Measurements from ENCODE around the gene KIAA0753. TPM values are rescaled to one million over a fixed set of nuclear protein-coding genes. Genes with fewer than 3 reads are reported as not detected.
"Not testable (repeated sequence)": the region's sequence is repeated elsewhere in the genome, so short reads cannot be mapped to it uniquely, and the experiment has no call there.

The KIAA0753 gene
- polyA plus RNA-seq, 1 of the 3 experiments (the other 2 are of a cell fraction): 7.2 TPM

DNA sequence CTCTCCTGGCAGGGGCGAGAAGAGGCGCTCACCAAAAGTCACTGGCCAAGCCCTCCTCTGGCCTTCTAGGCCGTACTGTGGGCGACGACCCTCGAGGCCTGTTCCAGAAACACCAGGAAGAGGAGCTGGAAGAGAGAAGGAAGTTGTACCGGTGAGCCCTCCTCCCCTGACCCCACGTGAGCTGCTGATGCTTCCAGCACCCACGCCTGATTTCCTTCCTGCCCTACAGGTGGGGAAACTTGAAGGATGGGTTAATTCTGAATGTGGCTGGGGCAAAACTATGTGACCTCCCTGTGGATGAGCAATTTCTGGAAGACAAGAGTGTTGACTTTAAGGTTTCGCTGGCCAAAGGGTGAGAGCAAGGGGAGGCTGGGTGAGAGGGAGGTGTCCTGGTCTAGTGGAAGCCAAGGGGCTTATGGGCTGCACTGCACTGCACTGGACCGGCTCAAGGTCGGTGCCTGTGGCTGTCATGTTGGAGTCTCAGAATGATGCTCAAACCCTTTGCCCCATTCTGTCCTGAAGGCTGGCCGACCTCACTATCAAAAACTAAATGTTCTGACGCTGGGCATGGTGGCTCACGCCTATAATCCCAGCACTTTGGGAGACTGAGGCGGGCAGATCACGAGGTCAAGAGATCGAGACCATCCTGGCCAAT, 17.2 kb upstream of the KIAA0753 start:
- no peak overlapping the region for H3K4me2 ChIP-seq
- peaks cover under 1 to 2% of the 10 kb centered on the region in 2 experiments; a peak in 1 of 4 replicates for H3K4me1 ChIP-seq (ENCODE audit: control insufficient read depth in 1 of 2, insufficient read depth in 2 of 2, low read depth in 1 of 2, low read length in 1 of 2)
- no peak overlapping the region for H2AFZ ChIP-seq (ENCODE audit: low read depth)
- no peaks in the 10 kb centered on the region for H4K20me1 ChIP-seq (ENCODE audit: insufficient read depth)
- no peak overlapping the region for H3K27ac ChIP-seq (ENCODE audit: low read depth in 2 of 2, low read length in 1 of 2)
- H3K79me2 ChIP-seq (ENCODE audit: insufficient read depth): no peaks in the 10 kb centered on the region
- CTCF ChIA-PET: interaction anchor here (0.6 kb wide), 1 partner anchor 167 kb away, joined by 3 read pairs; no protein-coding TSS in a partner anchor
- no peak for TF ChIP-seq RAD21 (IDR thresholded peaks at IDR 0.05; ENCODE audit: low read length)
- TF ChIP-seq FOXM1 (IDR thresholded peaks at IDR 0.05; ENCODE audit: low read depth): no peak
- TF ChIP-seq, protein P1, sequence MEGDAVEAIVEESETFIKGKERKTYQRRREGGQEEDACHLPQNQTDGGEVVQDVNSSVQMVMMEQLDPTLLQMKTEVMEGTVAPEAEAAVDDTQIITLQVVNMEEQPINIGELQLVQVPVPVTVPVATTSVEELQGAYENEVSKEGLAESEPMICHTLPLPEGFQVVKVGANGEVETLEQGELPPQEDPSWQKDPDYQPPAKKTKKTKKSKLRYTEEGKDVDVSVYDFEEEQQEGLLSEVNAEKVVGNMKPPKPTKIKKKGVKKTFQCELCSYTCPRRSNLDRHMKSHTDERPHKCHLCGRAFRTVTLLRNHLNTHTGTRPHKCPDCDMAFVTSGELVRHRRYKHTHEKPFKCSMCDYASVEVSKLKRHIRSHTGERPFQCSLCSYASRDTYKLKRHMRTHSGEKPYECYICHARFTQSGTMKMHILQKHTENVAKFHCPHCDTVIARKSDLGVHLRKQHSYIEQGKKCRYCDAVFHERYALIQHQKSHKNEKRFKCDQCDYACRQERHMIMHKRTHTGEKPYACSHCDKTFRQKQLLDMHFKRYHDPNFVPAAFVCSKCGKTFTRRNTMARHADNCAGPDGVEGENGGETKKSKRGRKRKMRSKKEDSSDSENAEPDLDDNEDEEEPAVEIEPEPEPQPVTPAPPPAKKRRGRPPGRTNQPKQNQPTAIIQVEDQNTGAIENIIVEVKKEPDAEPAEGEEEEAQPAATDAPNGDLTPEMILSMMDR (IDR thresholded peaks at IDR 0.05): no peak
- no peaks in the 10 kb centered on the region for H3K9me2 ChIP-seq
- POLR2A ChIA-PET: no interaction called here
- no peak overlapping the region for H3K9ac ChIP-seq
- DNase-seq: no peak
- WGBS (ENCODE audit: low lambda C conversion rate): 72% methylated on average over 14 of the region's 18 CpGs
- no peak overlapping the region for H3K4me3 ChIP-seq (ENCODE audit: low read depth in 2 of 2, low read length in 1 of 2)
- H3K36me3 ChIP-seq (replicated peaks in 1 of 2; ENCODE audit: control insufficient read depth in 1 of 2, insufficient read depth in 2 of 2, low read length in 1 of 2): no peaks in the 10 kb centered on the region
- H3K9me3 ChIP-seq: no peaks in the 10 kb centered on the region
- no peaks in the 10 kb centered on the region for H3F3A ChIP-seq (replicated peaks; ENCODE audit: insufficient read depth)
- peaks cover 7% of the 10 kb centered on the region; the same call in 1 of the 2 replicates for H3K27me3 ChIP-seq (ENCODE audit: insufficient read depth)

DNA sequence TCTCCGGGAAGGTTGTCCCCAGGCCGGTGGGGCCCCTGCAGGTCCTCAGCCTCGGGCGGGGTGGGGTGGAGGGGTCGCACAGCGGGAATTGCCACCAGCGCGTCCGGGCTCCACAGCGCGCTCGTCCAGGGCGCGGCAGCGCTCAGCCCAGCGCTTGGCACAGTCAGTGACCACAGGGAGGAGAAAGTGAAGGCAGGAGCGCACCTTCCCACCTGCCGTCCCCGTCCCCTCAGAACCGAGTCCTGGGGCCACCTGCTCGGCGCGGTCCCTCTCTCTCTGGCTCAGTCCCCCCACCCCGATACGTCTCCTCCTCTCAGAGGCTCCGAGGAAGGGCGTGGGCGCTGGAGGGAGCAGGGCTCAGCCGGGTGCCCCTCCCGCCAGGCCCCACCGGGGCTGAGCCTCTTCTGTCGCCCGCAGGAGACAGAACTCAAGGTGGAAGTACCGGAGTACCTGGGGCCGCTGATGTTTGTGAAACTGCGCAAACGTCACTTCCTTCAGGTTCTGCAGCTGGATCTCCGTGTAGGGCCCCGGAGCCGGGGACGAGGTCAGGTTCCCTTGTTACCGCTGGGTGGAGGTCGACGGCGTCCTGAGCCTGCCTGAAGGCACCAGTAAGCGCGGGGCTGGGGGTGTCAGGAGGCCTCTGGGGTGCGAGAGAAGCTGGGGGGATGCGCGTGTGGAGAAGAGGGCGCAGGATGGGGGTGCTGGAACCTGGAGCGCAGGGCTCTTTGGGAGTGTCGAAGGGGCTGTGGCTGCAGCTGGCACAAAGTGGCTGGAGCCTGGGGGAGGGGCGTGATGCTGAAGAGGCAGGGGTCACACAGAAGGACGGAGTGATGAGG, 16.5 kb upstream of the KIAA0753 start:
- H3K4me1 ChIP-seq (ENCODE audit: control insufficient read depth in 1 of 2, insufficient read depth in 2 of 2, low read depth in 1 of 2, low read length in 1 of 2); H3K27ac ChIP-seq (ENCODE audit: low read depth in 2 of 2, low read length in 1 of 2); H3K9me2 ChIP-seq; H3K9ac ChIP-seq; H3K9me3 ChIP-seq; H3K79me2 ChIP-seq (ENCODE audit: insufficient read depth); H3K4me2 ChIP-seq; H2AFZ ChIP-seq (ENCODE audit: low read depth); H3F3A ChIP-seq (replicated peaks; ENCODE audit: insufficient read depth); H3K27me3 ChIP-seq (ENCODE audit: insufficient read depth); DNase-seq; H4K20me1 ChIP-seq (ENCODE audit: insufficient read depth); H3K4me3 ChIP-seq (ENCODE audit: low read depth in 2 of 2, low read length in 1 of 2); POLR2A ChIA-PET; H3K36me3 ChIP-seq (replicated peaks in 1 of 2; ENCODE audit: control insufficient read depth in 1 of 2, insufficient read depth in 2 of 2, low read length in 1 of 2): not testable (repeated sequence)
- WGBS (ENCODE audit: low lambda C conversion rate): 32% methylated on average over 19 of the region's 55 CpGs
- CTCF ChIA-PET: interaction anchor here (0.6 kb wide), 1 partner anchor 166 kb away, joined by 3 read pairs; no protein-coding TSS in a partner anchor

GRCh38 chr17:6655732-6656361, 15.3 kb upstream of the KIAA0753 start:
- H3K4me1 ChIP-seq (ENCODE audit: control insufficient read depth in 1 of 2, insufficient read depth in 2 of 2, low read depth in 1 of 2, low read length in 1 of 2): peaks cover 4 to 11% of the 10 kb centered on the region in 2 experiments; a peak in 2 of 4 replicates
- H3K9me2 ChIP-seq; H4K20me1 ChIP-seq (ENCODE audit: insufficient read depth); H3K27ac ChIP-seq (ENCODE audit: low read depth in 2 of 2, low read length in 1 of 2); H3K4me2 ChIP-seq; H3K4me3 ChIP-seq (ENCODE audit: low read depth in 2 of 2, low read length in 1 of 2); H3K27me3 ChIP-seq (ENCODE audit: insufficient read depth); DNase-seq; CTCF ChIA-PET; H3K9me3 ChIP-seq; H3K36me3 ChIP-seq (replicated peaks in 1 of 2; ENCODE audit: control insufficient read depth in 1 of 2, insufficient read depth in 2 of 2, low read length in 1 of 2); H2AFZ ChIP-seq (ENCODE audit: low read depth); H3K9ac ChIP-seq; H3F3A ChIP-seq (replicated peaks; ENCODE audit: insufficient read depth); H3K79me2 ChIP-seq (ENCODE audit: insufficient read depth); POLR2A ChIA-PET: not testable (repeated sequence)
- WGBS (ENCODE audit: low lambda C conversion rate): 59% methylated on average over 18 of the region's 41 CpGs

All from SK-N-SH (cell line).